LNCaP clone FGC (cell line): ENCODE data around the gene KREMEN2.

Experiments
- DNase-seq: peaks from one replicate; pipeline ENCODE4 v3.0.0-alpha.2; 2011; ENCODE audit warnings: low read depth
- H3K4me3 ChIP-seq: 2 replicates; pipeline ENCODE4 v1.5.1; 2011; ENCODE audit warnings: mild to moderate bottlenecking, low read depth, low read length, control low read depth
- CTCF ChIP-seq: IDR thresholded peaks from 2 replicates; pipeline ENCODE4 v1.5.1; 2012; ENCODE audit warnings: mild to moderate bottlenecking; ENCODE audit not compliant: control insufficient read depth, insufficient read depth; ENCODE audit errors: extremely low read depth

The KREMEN2 gene

GRCh38 chr16:2933136-2933535 is 30.9 kb upstream of the KREMEN2 start:
- DNase-seq: no peak
- H3K4me3 ChIP-seq: no peak overlapping the region
- no peak for TF ChIP-seq CTCF

- TF ChIP-seq CTCF: no peak
- DNase-seq: no peak
- H3K4me3 ChIP-seq: no peak overlapping the region
Measured at GRCh38 chr16:2933701-2934100, 30.4 kb upstream of the KREMEN2 start.

GRCh38 chr16:2934450-2934849 is 29.6 kb upstream of the KREMEN2 start:
- TF ChIP-seq CTCF: no peak
- DNase-seq: no peak
- no peak overlapping the region for H3K4me3 ChIP-seq

- no peak for TF ChIP-seq CTCF
- H3K4me3 ChIP-seq: no peak overlapping the region
- no peak for DNase-seq
Measured at GRCh38 chr16:2936436-2937011, 27.6 kb upstream of the KREMEN2 start.

- DNase-seq: no peak
- H3K4me3 ChIP-seq: no peak overlapping the region
- no peak for TF ChIP-seq CTCF
Measured at GRCh38 chr16:2937170-2937569, 26.9 kb upstream of the KREMEN2 start.

- TF ChIP-seq CTCF: no peak
- DNase-seq: no peak
- no peak overlapping the region for H3K4me3 ChIP-seq
Measured at GRCh38 chr16:2938206-2938605, 25.9 kb upstream of the KREMEN2 start.

GRCh38 chr16:2939968-2940367 is 24.1 kb upstream of the KREMEN2 start:
- no peak for TF ChIP-seq CTCF
- no peak overlapping the region for H3K4me3 ChIP-seq
- no peak for DNase-seq
